Measurements from ENCODE around the gene KRTAP10-4. TPM values are rescaled to one million over a fixed set of nuclear protein-coding genes. Genes with fewer than 3 reads are reported as not detected.
A peak's percentile ranks its signal among the peaks of the same experiment; 100 is the strongest.
"Not testable (repeated sequence)": the region's sequence is repeated elsewhere in the genome, so short reads cannot be mapped to it uniquely, and the experiment has no call there.

Gene KRTAP10-4
- total RNA-seq, 2 experiments from 2014 or later = not detected

GRCh38 chr21:44606495-44606894, 33.0 kb downstream of the KRTAP10-4 start:
- Mint-ChIP-seq H3K27me3 (peaks cover 17% of the 10 kb centered on the region), H3K9me3 (peaks cover 30% of the 10 kb centered on the region), H3K4me1 (no peaks in the 10 kb centered on the region), H3K27ac (no peak overlapping the region), H3K4me3 (no peak overlapping the region), H3K36me3 (ENCODE audit: low read depth) (peaks cover 3% of the 10 kb centered on the region)
- ChIA-PET CTCF (no interaction called here), POLR2A (no interaction called here)
- DNase-seq = no peak

DNA sequence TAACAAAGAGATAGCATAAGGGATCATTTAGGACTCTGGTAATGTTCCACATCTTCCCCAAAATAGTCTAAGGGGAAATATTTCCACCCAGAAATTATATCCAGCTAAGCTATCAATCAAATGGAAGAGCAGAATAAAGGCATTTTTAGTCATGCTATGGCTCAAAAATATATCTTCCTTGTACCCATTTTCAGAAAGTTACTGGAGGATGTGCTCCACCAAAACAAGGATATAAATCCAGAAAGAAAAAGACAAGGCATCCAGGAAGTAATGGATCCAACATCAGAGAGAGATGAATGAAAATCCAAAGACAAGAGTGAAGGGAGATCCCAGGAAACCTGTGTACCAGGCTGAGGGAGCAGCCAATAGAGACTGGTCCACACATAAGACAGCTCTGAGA, 35.7 kb downstream of the KRTAP10-4 start:
- ChIA-PET CTCF (interaction anchor here (1.0 kb wide), 1 partner anchor 18 kb away, joined by 3 read pairs; the partner anchor contains the start of gene KRTAP10-9), POLR2A (no interaction called here)
- Mint-ChIP-seq H3K27ac (no peak overlapping the region), H3K4me1 (no peaks in the 10 kb centered on the region), H3K4me3 (no peak overlapping the region), H3K36me3 (ENCODE audit: low read depth) (peaks cover 4% of the 10 kb centered on the region), H3K9me3 (peaks cover 30% of the 10 kb centered on the region), H3K27me3 (peaks cover 17% of the 10 kb centered on the region)
- no peak for DNase-seq

DNA sequence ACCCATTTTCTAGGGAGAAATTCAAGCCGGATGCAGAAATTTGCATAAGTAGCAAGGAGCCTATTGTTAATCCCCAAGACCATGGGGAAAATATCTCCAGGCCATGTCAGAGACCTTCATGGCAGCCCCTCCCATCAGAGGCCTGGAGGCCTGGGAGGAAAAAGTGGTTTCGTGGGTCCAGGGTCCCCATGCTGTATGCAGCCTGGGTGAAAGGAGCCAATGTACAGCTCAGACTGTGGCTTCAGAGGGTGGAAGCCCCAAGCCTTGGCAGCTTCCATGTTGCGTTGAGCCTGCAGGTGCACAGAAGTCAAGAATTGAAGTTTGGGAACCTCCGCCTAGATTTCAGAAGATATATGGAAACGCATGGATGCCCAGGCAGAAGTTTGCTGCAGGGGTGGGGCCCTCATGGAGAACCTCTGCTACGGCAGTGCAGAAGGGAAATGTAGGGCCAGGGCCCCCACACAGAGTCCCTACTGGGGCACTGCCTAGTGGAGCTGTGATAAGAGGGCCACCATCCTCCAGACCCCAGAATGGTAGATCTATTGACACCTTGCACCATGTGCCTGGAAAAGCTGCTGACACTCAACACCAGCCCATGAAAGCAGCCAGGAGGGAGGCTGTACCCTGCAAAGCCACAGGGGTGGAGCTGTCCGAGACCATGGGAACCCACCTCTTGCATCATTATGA, 36.8 kb downstream of the KRTAP10-4 start:
- CTCF ChIA-PET; H3K27ac Mint-ChIP-seq; H3K4me1 Mint-ChIP-seq; DNase-seq; H3K4me3 Mint-ChIP-seq; POLR2A ChIA-PET; H3K36me3 Mint-ChIP-seq (ENCODE audit: low read depth): not testable (repeated sequence)
- peaks cover 11% of the 10 kb centered on the region for H3K27me3 Mint-ChIP-seq
- peaks cover 23% of the 10 kb centered on the region for H3K9me3 Mint-ChIP-seq

GRCh38 chr21:44611551-44611950, 38.0 kb downstream of the KRTAP10-4 start:
- Mint-ChIP-seq H3K9me3 (peaks cover 23% of the 10 kb centered on the region), H3K4me3 (no peak overlapping the region), H3K27ac (no peak overlapping the region), H3K4me1 (peaks cover 5% of the 10 kb centered on the region), H3K27me3 (peaks cover 6% of the 10 kb centered on the region), H3K36me3 (ENCODE audit: low read depth) (peaks cover 4% of the 10 kb centered on the region)
- ChIA-PET POLR2A (no interaction called here), CTCF (no interaction called here)
- DNase-seq = no peak

GRCh38 chr21:44612029-44612486, 38.5 kb downstream of the KRTAP10-4 start, which contains the start of gene KRTAP10-8:
KRTAP10-8 (plus strand) TSS chr21:44612079; CDS start chr21:44612101, 22 bp downstream.
- H3K27ac Mint-ChIP-seq = no peak within 1 kb of the TSS
- peaks cover 4% of the 10 kb centered on the region for H3K27me3 Mint-ChIP-seq
- H3K4me1 Mint-ChIP-seq = peaks cover 5% of the 10 kb centered on the region
- no peak for DNase-seq
- CTCF ChIA-PET = no interaction called here
- POLR2A ChIA-PET = no interaction called here
- H3K36me3 Mint-ChIP-seq (ENCODE audit: low read depth) = peaks cover 4% of the 10 kb centered on the region
- peaks cover 23% of the 10 kb centered on the region for H3K9me3 Mint-ChIP-seq
- no peak within 1 kb of the TSS for H3K4me3 Mint-ChIP-seq

DNA sequence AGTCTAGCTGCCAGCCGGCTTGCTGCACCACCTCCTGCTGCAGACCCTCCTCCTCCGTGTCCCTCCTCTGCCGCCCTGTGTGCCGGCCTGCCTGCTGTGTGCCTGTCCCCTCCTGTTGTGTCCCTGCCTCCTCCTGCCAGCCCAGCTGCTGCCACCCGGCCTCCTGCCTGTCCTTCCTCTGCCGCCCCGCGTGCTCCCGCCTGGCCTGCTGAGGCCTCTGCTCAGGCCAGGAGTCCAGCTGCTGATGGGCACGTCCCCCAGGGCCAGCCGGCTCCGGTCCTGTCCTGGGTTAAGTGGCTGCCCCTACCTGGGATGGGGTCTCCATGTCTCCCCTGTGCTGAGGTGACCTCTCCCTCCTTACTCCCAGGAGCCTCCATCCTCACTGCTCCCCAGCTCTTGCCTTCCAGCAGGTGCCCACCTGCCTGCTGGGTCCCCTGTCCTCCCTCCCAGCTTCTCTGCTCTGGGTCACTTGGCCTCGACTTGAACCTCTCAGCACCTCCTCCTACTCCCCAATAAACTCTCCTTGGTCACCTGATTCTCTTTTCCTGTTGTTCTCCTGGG, 39.2 kb downstream of the KRTAP10-4 start:
- peaks cover 6% of the 10 kb centered on the region for H3K4me1 Mint-ChIP-seq
- peaks cover 3% of the 10 kb centered on the region for H3K27me3 Mint-ChIP-seq
- POLR2A ChIA-PET = no interaction called here
- peaks cover 4% of the 10 kb centered on the region for H3K36me3 Mint-ChIP-seq (ENCODE audit: low read depth)
- no peak overlapping the region for H3K4me3 Mint-ChIP-seq
- H3K9me3 Mint-ChIP-seq = peaks cover 24% of the 10 kb centered on the region
- H3K27ac Mint-ChIP-seq = no peak overlapping the region
- no peak for DNase-seq
- CTCF ChIA-PET = no interaction called here

- POLR2A ChIA-PET = no interaction called here
- H3K4me1 Mint-ChIP-seq = peaks cover 14% of the 10 kb centered on the region
Measured at GRCh38 chr21:44613386-44614155, 40.0 kb downstream of the KRTAP10-4 start.

GRCh38 chr21:44614161-44614631, 40.7 kb downstream of the KRTAP10-4 start:
- CTCF ChIA-PET = no interaction called here
- Mint-ChIP-seq H3K9me3 (peaks cover 34% of the 10 kb centered on the region), H3K4me3 (no peak overlapping the region), H3K27ac (no peak overlapping the region), H3K36me3 (ENCODE audit: low read depth) (peaks cover 15% of the 10 kb centered on the region), H3K27me3 (peaks cover 1% of the 10 kb centered on the region), H3K4me1 (peaks cover 20% of the 10 kb centered on the region)
- POLR2A ChIA-PET = no interaction called here
- DNase-seq = no peak

More at GRCh38 chr21:44613386-44614155, 40.0 kb downstream of the KRTAP10-4 start:
- CTCF ChIA-PET = no interaction called here
- Mint-ChIP-seq H3K36me3 (ENCODE audit: low read depth) (peaks cover 9% of the 10 kb centered on the region), H3K9me3 (peaks cover 31% of the 10 kb centered on the region), H3K4me3 (no peak overlapping the region), H3K27ac (no peak overlapping the region), H3K27me3 (peaks cover 1% of the 10 kb centered on the region)
- DNase-seq = no peak

- Mint-ChIP-seq H3K4me1 (peaks cover 28% of the 10 kb centered on the region), H3K27me3 (no peaks in the 10 kb centered on the region), H3K27ac (no peak overlapping the region), H3K36me3 (ENCODE audit: low read depth) (peaks cover 23% of the 10 kb centered on the region), H3K9me3 (peaks cover 34% of the 10 kb centered on the region), H3K4me3 (no peak overlapping the region)
- ChIA-PET CTCF (interaction anchor here (0.6 kb wide), 2 partner anchors 14 to 380 kb away, joined by 4 to 5 read pairs; no protein-coding TSS in a partner anchor), POLR2A (no interaction called here)
- no peak for DNase-seq
Measured at GRCh38 chr21:44614961-44615391, 41.4 kb downstream of the KRTAP10-4 start.

DNA sequence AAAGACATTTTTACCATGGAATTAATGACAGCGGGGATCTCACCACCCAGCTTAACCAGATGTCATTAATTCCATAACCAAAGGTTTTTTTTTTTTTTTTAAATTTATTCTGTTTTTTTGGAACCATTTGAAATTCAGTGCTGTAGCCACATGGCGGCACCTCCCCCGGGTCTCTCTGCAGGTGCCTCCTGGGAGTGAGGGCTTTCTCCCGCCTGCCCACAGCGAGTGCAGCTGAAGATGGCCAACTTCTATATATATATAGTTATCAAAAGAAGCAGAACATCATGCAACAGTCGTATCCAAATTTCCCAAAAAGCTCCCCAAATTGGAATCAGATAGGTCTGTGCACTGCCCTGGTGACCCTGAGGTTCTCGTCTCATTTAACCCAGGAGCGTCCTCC, 41.9 kb downstream of the KRTAP10-4 start:
- H3K4me1 Mint-ChIP-seq = peaks cover 30% of the 10 kb centered on the region
- H3K27me3 Mint-ChIP-seq = no peaks in the 10 kb centered on the region
- no peak overlapping the region for H3K27ac Mint-ChIP-seq
- ChIA-PET CTCF (interaction anchor here (0.6 kb wide), 2 partner anchors 14 to 380 kb away, joined by 4 to 5 read pairs; no protein-coding TSS in a partner anchor), POLR2A (no interaction called here)
- H3K9me3 Mint-ChIP-seq = peaks cover 34% of the 10 kb centered on the region
- no peak overlapping the region for H3K4me3 Mint-ChIP-seq
- H3K36me3 Mint-ChIP-seq (ENCODE audit: low read depth) = peaks cover 26% of the 10 kb centered on the region
- DNase-seq = no peak

DNA sequence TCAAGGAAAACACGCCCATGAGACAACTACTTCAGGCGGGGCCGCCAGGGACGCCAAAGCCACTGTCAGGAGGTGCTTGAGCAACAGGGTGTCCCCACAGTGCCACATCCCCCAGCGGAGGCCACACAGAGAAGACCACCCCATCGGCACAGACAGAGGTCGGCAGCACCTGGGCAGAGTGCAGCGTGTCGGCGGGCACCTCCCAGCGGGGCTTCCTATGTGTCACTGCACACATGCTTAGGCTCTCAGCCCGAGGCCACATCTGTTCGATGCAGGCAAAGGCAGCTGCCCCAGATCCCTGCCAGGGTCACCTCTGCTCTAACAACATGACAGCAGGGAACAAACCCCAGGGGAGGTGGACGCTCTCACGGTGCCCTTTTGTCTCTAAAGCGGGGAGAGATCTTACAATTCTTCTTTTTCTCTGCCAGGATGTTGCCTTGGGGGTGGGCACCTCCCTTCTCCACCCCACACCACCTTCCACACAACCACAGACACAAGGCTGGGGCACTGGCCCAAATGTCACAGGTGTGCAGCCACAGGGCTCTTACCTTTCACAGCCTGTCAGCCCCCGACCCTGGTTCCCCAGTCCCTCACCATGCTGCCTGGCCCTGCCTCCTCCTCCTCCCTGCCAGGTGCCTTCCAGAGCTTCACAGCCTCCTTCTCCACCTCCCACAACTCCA, 42.5 kb downstream of the KRTAP10-4 start:
- POLR2A ChIA-PET = no interaction called here
- Mint-ChIP-seq H3K27ac (peak overlapping the region; percentile 48), H3K27me3 (no peaks in the 10 kb centered on the region), H3K36me3 (ENCODE audit: low read depth) (peaks cover 31% of the 10 kb centered on the region), H3K9me3 (peaks cover 35% of the 10 kb centered on the region), H3K4me3 (no peak overlapping the region), H3K4me1 (peaks cover 30% of the 10 kb centered on the region)
- CTCF ChIA-PET = no interaction called here
- DNase-seq = no peak

- Mint-ChIP-seq H3K36me3 (ENCODE audit: low read depth) (peaks cover 28% of the 10 kb centered on the region), H3K27ac (peak overlapping the region; percentile 48), H3K9me3 (peaks cover 30% of the 10 kb centered on the region), H3K27me3 (no peaks in the 10 kb centered on the region), H3K4me1 (peaks cover 30% of the 10 kb centered on the region), H3K4me3 (no peak overlapping the region)
- POLR2A ChIA-PET = no interaction called here
- CTCF ChIA-PET = no interaction called here
- no peak for DNase-seq
Measured at GRCh38 chr21:44616591-44616926, 43.0 kb downstream of the KRTAP10-4 start.

- ChIA-PET POLR2A (no interaction called here), CTCF (no interaction called here)
- DNase-seq = no peak
- H3K27me3 Mint-ChIP-seq = no peaks in the 10 kb centered on the region
- no peak overlapping the region for H3K4me3 Mint-ChIP-seq
- H3K27ac Mint-ChIP-seq = no peak overlapping the region
- peaks cover 33% of the 10 kb centered on the region for H3K9me3 Mint-ChIP-seq
- peaks cover 30% of the 10 kb centered on the region for H3K36me3 Mint-ChIP-seq (ENCODE audit: low read depth)
- peaks cover 30% of the 10 kb centered on the region for H3K4me1 Mint-ChIP-seq
Measured at GRCh38 chr21:44617071-44617501, 43.6 kb downstream of the KRTAP10-4 start.
